ENCODE data around the gene MOV10L1.

- TF ChIP-seq, protein P1, sequence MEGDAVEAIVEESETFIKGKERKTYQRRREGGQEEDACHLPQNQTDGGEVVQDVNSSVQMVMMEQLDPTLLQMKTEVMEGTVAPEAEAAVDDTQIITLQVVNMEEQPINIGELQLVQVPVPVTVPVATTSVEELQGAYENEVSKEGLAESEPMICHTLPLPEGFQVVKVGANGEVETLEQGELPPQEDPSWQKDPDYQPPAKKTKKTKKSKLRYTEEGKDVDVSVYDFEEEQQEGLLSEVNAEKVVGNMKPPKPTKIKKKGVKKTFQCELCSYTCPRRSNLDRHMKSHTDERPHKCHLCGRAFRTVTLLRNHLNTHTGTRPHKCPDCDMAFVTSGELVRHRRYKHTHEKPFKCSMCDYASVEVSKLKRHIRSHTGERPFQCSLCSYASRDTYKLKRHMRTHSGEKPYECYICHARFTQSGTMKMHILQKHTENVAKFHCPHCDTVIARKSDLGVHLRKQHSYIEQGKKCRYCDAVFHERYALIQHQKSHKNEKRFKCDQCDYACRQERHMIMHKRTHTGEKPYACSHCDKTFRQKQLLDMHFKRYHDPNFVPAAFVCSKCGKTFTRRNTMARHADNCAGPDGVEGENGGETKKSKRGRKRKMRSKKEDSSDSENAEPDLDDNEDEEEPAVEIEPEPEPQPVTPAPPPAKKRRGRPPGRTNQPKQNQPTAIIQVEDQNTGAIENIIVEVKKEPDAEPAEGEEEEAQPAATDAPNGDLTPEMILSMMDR (IDR thresholded peaks at IDR 0.05; ENCODE audit: extremely low read depth in 1 of 2, insufficient read depth in 1 of 2, low read depth in 1 of 2, low read length in 2 of 2) = no peak
- TF ChIP-seq POLR2AphosphoS5 (IDR thresholded peaks at IDR 0.05; ENCODE audit: insufficient read depth, low read depth, low read length) (no peak), POLR2A (IDR thresholded peaks at IDR 0.05; ENCODE audit: low read depth, low read length) (no peak), EZH2 (IDR thresholded peaks at IDR 0.05; ENCODE audit: borderline replicate concordance, low read depth, low read length, severe bottlenecking) (no peak)
- TF ChIP-seq, protein P2, sequence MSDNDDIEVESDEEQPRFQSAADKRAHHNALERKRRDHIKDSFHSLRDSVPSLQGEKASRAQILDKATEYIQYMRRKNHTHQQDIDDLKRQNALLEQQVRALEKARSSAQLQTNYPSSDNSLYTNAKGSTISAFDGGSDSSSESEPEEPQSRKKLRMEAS (IDR thresholded peaks at IDR 0.05; ENCODE audit: insufficient read depth, insufficient read length) = no peak
Observed at GRCh38 chr22:50059881-50060262, 29.9 kb upstream of the MOV10L1 start.

Measured in endothelial cell of umbilical vein (primary cell).